ENCODE measurements around the gene ESF1.

ESF1 gene

DNA sequence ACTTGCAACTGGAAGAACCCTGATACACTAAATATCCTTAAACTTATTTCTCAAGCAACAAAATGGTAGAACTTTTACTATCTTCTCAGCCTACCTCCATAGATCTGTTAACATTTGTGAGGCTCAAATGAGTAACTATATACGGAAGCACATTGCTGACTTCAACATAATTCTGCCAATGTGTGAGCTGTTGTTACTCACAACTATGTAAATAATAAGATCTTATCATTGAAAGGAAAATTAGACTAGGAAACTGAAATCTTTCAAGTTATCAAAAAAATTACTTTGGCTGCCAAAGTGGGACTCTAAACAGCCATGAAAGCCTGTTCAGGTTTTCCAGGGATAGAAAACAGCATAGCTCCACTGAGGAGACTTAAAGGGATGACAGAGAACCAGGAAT, 105.8 kb downstream of the ESF1 start:
- no peak for DNase-seq (ENCODE audit: low read depth)

DNA sequence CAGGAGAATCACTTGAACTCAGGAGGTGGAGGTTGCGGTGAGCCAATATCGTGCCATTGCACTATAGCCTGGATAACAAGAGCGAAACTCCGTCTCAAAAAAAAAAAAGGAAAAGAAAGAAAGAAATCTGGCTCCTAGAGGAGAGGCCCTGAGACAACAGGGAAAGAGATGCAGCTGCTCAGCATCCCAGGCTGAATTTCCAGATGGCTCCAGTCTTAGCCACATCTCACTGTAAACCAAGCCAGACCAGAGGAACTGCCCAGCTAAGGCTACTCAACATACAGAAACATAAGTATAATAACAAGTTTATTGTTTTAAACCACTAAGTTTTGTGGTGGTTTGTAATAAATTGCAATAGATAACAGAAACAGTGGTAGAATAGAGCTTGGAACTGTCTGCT, 107.5 kb downstream of the ESF1 start:
- no peak for DNase-seq (ENCODE audit: low read depth)

DNA sequence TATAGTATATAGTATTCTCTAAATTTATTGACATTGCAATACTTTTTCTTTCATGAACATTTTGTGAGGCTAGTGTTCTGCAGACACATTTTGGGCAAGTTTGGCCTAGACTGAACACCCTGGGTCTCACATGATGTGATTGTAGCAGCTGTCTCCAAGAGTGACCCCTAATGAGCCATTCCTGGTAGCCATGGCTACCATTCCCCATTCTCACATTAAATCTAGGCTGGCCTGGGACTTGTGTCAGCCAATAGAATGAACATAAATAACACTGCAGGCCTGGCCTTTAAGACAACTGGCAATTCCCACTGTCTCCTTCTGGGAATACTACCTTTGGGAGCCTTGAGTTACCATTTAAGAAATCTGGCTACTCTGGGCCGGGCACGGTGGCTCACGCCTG, 108.0 kb downstream of the ESF1 start:
- DNase-seq (ENCODE audit: low read depth): no peak

DNA sequence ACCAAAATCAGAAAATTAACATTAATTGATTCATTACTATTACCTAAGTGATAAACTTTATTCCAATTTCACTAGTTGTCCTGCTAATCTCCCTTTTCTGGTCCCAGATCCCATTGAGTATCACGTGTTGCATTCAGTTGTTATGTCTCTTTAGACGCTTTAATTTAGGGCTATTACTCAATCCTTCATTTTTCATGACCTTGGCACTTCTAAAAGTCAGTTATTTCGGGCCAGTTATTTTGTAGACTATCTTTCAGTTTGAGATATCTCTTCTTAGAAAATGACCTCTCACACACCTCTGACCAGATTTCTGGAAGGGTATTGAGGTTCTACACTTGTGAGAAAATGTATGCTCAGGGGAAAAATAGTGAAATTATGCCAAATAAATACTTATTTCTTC, 112.0 kb downstream of the ESF1 start:
- no peak for DNase-seq (ENCODE audit: low read depth)

DNA sequence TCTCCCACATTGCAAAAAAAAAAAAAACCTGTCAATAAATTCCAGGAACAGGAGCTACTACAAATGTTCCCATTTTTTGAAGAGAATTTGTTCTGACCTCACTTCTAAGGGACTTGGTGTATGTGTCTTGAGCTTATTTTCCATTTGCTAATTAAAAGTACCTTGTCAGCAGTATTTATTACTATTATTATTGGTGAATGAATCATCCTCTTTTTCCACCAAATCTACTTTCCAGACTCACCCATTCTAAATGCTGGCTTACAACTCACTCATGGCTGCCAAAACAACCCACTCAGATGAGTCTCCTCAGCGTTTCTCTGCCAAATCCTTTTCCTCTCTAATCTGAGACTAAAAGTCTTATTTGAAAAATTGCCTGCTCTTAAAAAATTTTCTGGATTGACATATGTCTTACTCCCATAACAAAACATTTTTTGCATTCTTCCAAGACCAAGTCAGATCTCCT, 112.8 kb downstream of the ESF1 start:
- no peak for DNase-seq (ENCODE audit: low read depth)

DNA sequence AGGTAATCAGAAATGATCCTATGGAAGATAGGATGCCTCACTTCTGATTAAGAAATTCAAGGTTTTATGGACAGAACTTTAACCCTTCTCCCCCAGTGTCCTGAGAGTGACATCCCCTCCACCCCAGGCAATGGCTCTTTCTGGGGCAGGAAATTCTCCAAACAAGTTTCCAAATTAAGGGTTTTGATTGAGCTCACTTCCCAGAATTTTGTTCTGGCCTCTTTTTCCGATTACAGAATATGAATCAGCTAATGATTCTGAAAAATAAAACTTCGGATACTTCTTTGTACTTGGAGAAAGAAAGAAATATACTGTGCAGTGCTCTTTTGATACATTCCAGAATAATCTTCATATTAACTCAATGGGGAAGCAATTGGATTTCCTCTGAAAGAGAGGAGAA, 113.2 kb downstream of the ESF1 start:
- DNase-seq (ENCODE audit: low read depth): no peak

DNA sequence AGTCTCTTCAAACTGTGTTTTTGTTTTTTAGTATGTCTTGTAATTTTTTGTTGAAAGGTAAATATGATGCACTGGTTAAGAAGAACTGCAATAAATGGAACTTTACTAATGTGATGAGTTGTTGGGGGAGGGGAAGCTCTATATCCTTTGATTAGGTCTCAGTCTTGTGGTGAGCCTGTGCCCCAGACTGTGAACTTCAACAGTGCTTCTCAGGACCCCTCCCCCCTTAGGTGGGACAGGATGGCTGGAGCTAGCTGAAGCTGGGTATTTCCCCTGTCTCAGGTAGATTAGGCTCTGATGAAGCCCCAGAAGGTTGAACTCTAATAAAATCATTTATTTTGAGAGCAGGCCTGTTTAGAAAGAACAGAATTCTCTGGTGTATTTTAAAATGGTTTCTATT, 114.6 kb downstream of the ESF1 start:
- DNase-seq (ENCODE audit: low read depth): no peak

DNA sequence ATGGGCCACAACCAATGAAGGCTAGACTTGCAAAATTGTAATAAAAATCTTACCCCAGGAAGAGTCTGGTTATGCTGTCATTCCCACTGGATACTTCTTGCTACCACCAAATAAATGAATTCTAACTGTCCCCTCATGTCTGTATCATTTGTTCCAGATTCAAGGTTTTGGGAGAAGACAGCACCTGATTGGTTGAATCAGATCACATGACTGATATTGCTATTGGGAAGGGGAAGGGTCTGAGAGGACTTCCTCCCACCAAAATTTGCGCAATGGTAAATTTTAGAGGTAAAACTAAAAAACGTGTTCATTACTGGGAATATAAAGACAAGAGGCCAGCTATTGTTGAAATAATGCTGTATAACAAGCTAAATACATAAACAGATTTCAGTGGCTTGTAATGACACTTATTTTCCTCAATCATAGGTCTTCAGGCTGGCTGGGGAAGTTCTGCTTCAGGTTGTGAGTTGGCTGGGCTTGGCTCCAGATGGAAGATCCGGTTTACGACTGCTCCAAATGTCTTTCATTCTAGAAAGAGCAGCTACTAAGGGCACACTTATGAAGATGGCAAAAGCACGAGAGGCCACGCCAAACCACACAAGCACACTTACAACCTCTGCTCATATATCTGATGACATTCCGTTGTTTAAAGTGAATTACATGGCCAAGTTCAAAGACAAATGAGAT, 118.9 kb downstream of the ESF1 start:
- DNase-seq (ENCODE audit: low read depth): no peak
